Muscle of arm (tissue), 12 donors: Measurements from ENCODE around the gene TTLL3. TPM values are rescaled to one million over a fixed set of nuclear protein-coding genes. Genes with fewer than 3 reads are reported as not detected.

ENCODE experiments used
- DNase-seq: peaks from one replicate; pipeline ENCODE4 v3.0.0-alpha.2; 2013
- polyA plus RNA-seq, 12 donors: library from polyadenylated mRNA; unstranded; fragments of 120-200 nt; gene quantifications; one replicate each; pipeline ENCODE4 v1.2.1, GENCODE V29; 2013; ENCODE audit not compliant: insufficient read length in 12 of 12

Gene TTLL3
- polyA plus RNA-seq, 12 donors = 16.0 to 72.9 (median 30.7) TPM; not detected in 1

DNA sequence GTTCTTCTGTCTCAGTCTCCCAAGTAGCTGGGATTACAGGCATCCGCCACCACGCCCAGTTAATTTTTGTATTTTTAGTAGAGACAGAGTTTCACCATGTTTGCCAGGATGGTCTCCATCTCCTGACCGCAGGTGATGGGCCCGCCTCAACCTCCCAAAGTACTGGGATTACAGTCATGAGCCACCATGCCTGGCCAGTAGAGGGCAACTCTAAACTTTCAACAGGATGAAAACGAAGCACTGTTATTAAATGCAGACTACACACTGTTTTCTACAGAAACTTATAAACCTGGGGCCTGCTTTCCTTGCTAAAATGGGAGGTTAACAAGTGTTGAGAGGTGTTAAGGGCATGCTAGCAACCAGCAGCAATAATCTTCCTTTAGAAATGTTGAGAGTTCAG, 9.5 kb upstream of the TTLL3 start:
- DNase-seq = no peak

DNA sequence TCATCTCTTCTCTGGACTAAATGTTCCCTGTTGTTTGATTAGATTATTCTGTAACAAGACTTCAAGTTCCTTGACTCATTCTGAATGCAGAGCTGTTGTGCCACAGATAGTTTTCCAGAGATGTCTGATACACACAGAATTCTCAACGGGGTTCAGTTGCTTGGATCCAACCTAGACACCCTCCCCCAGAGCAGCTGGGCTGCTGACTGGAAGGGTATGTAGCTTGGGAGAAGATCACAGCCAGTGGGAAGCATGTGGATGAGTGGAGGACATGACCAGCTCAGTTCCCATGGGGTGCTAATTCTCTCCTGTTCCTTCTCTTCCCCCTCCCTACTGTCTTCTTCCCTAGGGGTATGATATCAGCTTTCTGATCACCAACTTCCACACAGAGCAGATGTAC, 6.6 kb upstream of the TTLL3 start:
- DNase-seq = no peak

DNA sequence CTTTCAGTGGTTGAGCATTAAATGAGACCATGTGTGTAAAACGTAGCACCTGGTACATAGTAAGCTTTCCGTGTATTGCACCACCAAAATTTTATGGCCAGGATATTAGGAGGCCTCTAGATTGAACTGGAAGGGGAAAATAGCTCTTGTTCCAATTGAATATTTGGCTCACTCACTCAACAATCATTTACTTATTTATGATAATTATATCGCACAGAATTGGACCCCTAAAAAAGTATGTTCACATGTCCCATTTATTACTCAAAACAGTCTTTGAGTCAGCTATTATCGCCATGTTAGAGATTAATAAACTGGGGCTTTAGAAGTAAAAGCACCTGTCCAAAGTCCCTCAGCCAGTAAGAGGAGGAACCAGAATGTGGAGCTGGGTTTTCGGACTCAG, 5.1 kb upstream of the TTLL3 start:
- no peak for DNase-seq

DNA sequence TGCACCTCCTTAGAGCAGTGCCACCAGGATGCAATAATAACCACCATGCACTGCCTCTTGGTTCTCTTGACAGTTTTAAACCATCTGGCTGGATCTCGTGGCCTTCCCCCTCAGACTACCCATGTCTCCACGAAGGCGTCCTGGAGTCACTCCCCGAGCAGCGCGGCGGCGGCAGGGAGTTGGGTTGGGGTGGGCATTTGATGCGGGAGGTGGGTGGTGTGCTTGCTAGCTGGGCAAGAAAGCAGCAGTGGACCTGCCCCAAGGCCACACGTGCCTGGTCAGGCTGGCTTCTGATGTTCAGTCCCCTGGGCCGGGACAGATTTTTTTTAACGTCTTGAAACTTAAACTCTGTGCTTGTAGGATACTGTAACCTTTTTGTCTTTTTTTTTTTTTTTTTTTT, 3.9 kb upstream of the TTLL3 start:
- no peak for DNase-seq

DNA sequence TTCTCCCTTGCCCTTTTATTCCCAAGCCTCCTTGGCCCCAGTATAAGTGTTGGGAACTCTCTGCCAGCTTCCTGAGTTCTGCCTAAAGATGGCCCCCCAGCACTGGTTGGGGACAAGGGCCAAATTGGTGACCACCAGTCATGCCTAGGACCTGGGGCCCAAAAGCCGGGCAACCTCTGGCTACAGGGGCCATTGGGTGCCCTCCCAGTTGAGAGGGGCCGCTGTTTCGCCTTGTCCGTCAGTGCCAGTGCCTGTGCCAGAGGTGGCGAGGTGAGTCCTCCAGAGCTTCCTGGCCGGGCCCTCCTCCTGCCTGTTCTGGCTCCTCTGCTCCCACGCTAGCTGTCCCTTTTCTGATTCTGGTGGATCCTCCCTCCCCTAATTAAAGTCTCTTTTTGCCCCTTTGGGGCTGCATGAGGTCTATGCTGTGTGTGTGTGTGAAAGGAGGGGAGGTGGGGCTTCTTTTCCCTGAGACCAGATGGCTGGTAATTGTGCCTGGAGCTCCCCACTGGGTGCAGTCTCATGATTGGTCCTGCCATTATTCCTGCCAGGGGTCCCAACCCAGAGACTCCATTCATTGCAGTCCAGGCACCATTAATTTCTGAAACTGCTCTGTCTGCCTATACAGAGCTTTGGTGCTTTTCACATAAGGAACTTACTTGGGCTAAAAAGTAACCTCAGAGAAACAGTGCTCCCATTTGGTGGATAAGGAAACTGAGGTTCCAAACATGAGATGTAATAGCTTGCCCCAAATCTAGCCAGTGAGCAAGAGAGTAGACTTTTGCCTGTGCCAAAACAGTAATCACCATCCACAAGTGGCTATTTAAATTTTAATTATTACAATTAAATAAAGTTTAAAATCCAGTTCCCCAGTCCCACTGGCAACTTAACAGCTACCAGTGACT, 3.1 kb upstream of the TTLL3 start:
- no peak for DNase-seq

DNA sequence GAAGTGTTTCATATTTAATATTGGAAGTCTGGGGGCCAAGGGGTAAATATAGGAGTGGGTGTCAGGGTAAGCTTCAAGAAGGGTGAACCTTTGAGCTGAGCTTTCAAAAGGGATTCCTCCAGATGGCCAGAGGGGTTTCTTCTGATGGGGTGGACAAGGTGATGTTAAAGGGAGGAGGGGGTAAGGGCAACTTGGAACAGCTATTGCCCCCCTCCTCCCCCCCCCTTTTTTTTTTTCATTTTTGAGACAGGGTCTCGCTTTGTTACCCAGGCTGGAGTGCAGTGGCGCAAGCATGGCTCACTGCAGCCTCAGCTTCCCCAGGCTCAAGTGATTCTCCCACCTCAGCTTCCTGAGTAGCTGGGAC, 2.1 kb upstream of the TTLL3 start:
- DNase-seq = no peak

DNA sequence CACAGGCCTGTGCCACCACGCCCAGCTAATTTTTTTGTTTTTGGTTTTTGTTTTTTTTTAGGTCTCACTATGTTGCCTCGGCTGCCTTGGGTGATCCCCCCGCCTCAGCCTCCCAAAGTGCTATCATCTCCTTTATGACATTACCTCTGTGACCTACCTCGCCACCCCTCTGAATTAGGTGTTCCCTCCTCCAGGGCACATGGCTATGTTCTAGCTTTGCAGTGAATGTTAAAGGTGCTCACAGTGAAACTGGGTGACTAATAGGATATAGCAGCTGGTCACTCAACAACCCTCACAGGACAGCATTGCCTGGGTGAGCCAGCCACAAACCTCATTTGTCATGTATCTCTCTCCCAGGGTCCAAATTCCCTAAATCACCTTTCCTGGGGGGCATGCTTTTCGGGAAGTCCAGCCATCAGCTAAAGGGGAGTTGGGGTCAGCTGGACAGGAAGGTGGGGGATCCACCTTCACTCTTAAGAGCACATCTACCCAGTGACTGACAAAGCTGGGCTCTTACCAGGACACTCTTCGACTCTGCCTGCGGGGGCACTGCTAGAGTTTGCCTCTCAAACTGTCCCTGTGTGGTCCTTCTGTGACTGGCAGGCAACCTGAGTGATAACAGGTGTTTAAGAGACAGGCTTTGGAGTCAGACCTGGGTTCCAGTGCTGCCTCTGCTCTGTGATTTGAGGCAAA, 1.6 kb upstream of the TTLL3 start:
- DNase-seq = no peak

- DNase-seq = no peak
Measured at GRCh38 chr3:9809239-9809614, 835 bp upstream of the TTLL3 start.

DNA sequence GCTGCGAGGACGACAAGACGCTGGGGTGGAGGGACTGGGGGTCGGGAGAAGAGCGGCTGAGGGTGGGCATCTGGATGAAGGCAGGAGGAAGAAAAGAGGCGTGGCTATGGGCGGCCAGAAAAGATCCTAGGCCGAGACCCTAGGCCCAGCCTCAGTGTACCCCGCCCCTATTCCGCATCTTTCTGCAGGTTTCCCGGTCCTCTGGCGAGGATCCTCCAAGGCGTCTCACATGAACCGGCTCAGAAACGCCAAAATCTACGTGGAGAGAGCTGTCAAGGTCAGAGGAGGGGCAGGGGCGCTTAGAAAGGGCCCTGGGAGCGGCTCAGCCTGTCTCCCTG, 340 bp downstream of the TTLL3 start:
- no peak for DNase-seq

GRCh38 chr3:9810846-9811245, 784 bp downstream of the TTLL3 start:
- no peak for DNase-seq

DNA sequence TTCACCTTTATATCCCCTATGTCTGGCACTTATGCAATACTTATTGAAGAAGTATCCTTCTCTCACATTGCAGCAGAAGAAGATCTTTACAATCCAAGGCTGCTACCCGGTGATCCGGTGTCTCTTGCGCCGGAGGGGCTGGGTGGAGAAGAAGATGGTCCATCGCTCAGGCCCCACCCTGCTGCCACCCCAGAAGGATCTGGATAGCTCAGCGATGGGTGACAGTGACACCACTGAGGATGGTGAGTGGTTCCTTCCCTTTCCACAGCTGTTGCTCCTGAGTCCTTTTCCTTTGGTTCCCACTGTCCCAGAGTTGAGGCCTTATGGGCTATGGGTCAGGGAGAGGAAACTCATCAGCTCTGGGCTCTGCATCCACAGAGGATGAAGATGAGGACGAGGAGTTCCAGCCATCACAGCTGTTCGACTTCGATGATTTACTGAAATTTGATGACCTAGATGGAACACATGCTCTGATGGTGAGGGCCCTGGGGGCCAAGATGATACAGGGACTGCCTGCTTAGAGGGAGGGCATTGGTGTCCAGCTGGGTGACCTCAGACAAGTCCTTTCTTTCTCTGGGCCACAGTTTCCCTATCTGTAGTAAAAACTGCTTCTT, 2.9 kb downstream of the TTLL3 start:
- no peak for DNase-seq

DNA sequence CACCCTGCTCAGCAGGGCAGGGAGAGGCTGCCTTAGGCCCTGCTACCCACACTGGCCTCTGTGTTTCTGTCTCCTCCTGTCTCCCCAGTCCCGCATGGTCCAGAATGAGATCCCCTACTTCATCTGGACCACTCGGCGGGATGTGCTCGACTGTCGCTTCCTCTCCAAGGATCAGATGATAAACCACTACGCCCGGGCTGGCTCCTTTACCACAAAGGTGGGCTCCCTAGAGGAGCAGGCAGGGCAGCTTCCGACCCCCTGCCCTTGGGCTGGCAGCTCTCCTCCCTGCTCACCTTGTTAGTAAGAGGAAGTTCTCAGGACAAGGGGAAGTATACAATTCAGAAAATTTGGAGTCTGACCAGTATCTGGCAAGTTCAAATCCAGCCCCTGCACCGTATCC, 5.9 kb downstream of the TTLL3 start:
- no peak for DNase-seq

GRCh38 chr3:9817436-9817835, 7.4 kb downstream of the TTLL3 start:
- DNase-seq = no peak

- no peak for DNase-seq
Measured at GRCh38 chr3:9818666-9819335, 8.7 kb downstream of the TTLL3 start.

- no peak for DNase-seq
Measured at GRCh38 chr3:9820543-9820942, 10.5 kb downstream of the TTLL3 start.

- DNase-seq = no peak
Measured at GRCh38 chr3:9820946-9821345, 10.9 kb downstream of the TTLL3 start.

GRCh38 chr3:9825451-9826040, 15.5 kb downstream of the TTLL3 start:
- DNase-seq = no peak

- no peak for DNase-seq
Measured at GRCh38 chr3:9826815-9827573, 16.9 kb downstream of the TTLL3 start.

DNA sequence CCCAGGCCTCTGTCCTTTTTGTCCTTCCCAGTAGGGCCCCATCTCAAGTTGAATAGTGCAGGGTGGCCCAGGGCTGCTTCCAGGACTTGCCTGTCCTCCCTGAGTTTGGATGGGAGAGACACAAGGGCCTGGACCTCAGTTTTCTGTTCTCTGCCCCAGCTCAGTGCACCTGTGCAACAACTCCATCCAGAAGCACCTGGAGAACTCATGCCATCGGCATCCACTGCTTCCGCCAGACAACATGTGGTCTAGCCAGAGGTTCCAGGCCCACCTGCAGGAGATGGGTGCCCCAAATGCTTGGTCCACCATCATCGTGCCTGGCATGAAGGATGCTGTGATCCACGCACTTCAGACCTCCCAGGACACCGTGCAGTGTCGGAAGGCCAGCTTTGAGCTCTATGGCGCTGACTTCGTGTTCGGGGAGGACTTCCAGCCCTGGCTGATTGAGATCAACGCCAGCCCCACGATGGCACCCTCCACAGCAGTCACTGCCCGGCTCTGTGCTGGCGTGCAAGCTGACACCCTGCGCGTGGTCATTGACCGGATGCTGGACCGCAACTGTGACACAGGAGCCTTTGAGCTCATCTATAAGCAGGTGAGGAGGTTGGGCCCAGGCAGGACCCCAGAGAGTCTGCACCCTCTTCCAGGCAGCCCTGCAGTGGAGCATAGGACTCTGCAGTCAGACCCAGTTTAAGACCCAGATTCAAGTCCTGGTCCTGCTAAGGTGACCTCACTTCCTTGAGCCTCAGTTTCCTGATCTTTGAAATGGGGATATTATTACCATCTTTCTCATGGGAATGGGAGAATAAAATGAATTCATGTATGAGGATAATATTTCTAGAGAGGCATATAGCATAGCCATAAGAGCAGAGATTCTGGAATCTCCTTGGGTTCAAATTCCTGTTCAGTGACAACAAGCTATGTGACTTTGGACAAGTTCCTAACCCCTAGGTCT, 19.0 kb downstream of the TTLL3 start:
- no peak for DNase-seq

DNA sequence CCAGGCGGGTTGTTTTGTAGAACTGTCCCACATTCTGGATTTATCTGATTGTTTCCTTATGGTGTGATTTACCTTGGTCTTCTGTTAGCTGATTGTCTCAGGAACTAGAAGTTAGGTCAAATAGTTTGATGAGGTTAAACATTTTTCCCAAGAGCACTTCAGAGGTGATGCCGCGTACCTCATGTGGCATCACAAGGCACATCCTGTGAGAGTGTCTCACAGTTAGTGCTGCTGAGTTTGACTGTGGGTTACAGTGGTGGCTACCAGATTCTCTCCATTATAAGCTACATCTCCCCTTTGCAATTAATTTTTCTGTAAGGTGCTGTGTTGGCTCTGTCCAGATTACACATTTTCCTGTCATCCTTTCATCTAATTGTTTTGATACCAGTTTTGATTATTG, 21.2 kb downstream of the TTLL3 start:
- DNase-seq = no peak
